Measurements from ENCODE around the gene COX6A1. TPM values are rescaled to one million over a fixed set of nuclear protein-coding genes. Genes with fewer than 3 reads are reported as not detected.

Gene COX6A1
- total RNA-seq, 1 donor: 215 TPM

DNA sequence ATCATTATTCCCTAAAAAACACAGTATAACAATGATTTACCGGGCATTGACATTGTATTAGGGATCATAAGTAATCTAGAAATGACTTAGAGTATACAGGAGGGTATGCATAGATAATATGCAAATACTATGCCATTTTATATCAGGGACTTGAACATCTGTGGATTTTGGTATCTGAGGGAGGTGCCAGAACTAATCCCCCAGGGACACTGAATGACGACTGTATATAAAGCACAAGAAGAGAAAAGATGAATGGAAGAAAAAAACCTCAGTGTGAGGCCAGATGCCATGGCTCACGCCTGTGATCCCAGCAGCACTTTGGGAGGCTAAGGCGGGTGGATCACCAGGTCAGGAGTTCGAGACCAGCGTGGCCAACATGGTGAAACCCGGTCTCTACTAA is 25.5 kb upstream of the COX6A1 start:
- TF ChIP-seq, protein P1, sequence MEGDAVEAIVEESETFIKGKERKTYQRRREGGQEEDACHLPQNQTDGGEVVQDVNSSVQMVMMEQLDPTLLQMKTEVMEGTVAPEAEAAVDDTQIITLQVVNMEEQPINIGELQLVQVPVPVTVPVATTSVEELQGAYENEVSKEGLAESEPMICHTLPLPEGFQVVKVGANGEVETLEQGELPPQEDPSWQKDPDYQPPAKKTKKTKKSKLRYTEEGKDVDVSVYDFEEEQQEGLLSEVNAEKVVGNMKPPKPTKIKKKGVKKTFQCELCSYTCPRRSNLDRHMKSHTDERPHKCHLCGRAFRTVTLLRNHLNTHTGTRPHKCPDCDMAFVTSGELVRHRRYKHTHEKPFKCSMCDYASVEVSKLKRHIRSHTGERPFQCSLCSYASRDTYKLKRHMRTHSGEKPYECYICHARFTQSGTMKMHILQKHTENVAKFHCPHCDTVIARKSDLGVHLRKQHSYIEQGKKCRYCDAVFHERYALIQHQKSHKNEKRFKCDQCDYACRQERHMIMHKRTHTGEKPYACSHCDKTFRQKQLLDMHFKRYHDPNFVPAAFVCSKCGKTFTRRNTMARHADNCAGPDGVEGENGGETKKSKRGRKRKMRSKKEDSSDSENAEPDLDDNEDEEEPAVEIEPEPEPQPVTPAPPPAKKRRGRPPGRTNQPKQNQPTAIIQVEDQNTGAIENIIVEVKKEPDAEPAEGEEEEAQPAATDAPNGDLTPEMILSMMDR (IDR thresholded peaks at IDR 0.05; ENCODE audit: insufficient read depth, low read depth, low read length): no peak
- no peak for DNase-seq (ENCODE audit: low read depth)

DNA sequence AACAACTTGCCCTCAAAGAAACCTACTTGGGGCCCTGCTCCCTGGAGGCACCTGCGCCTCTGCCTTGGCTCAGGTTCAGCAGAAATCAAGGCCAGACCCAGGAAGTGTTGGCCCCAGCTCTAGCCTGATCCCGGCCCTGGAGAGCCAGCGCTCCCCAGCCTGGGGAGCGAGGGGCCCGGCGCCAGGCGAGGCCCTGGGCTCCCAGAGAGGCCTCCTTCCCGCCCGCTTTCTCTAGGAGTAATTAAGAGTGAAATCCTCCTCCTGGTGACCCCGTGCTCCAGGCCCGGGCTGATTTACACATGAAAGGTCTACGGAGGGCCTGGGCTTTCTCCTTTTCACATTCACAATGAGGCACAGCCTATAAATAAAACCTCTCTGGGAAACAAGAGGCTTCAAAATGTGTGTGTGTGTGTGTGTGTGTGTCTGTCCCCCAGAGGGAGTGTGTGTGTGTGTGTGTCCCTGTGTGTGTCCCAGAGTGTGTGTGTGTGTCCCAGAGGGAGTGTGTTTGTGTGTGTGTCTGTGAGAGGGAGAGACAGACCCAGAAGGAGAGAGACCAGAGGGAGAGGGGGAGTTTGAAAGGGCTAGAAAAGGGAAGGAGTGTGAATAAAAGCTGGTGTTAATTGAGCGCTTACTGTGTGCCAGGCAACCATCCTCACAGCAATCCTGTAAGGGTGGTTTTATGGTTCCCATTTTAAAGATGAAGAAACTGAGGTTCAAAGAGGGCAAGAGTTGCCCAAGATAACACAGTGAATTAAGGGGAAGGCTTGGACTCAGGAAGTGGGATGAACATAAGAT is 23.8 kb upstream of the COX6A1 start:
- TF ChIP-seq, protein P1 (IDR thresholded peaks at IDR 0.05; ENCODE audit: insufficient read depth, low read depth, low read length): no peak
- DNase-seq (ENCODE audit: low read depth): no peak
- H3K4me3 ChIP-seq (ENCODE audit: low read depth, low read length): no peak overlapping the region

More for the DNA sequence above, 25.5 kb upstream of the COX6A1 start:
- H3K4me3 ChIP-seq (ENCODE audit: low read depth, low read length): no peak overlapping the region

DNA sequence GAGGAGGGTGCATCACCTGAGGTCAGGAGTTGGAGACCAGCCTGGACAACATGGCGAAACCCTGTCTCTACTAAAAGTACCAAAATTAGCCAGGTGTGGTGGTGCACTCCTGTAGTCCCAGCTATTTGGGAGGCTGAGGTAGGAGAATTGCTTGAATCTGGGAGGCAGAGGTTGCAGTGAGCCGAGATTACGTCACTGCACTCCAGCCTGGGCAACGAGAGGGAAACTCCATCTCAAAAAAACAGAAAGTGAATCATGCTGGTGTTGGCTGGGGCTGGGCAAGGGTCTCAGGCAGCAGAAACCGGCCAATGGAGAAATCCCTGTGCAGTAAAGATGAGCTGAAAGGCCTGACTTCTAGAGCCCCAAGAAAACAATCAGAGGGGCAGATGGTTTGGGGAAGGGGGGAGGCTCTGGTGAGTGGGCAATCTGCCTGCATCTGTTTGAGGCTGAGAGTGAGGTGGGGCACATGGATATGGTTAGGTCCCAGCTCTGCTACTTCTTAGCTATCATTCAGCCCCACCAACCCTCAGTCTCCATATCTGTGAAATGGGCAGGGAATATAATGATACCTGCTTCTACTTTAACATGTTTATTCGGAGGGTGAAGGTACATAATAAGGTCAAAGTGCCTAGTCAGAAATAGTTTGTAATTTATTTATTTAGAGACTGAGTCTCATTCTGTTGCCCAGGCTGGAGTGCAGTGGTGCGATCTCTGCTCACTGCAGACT is 21.3 kb upstream of the COX6A1 start:
- TF ChIP-seq, protein P1 (IDR thresholded peaks at IDR 0.05; ENCODE audit: insufficient read depth, low read depth, low read length): no peak
- H3K4me3 ChIP-seq (ENCODE audit: low read depth, low read length): no peak overlapping the region
- DNase-seq (ENCODE audit: low read depth): no peak

DNA sequence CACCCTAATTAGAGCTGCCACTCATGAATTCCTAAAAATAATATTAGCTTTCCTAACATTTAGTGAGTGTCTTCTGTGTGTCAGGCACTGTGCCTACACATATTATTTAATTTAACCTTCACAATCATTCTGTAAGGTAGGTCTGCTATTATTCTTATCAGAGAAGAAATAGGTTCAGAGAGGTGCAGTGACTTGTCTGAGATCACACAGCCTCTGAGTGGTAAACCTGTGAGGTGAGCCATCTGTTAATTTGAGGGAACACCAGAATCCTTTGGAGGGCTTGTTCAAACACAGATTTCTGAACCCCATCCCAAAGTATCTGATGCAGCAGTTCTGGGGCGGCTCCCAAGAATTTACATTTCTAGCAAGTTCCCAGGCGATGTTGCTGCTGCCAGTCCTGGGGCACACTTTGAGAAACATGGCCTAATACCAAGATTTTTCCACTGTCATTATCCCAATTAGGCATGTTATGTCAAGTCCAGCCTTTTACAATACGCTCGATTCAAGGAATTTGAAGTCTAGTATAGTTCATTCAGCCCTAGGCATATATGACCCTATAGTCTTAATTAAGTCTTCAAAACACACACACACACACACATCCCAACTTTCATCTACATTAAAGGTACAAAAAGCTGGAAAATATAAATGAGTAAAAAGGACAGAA is 19.9 kb upstream of the COX6A1 start:
- TF ChIP-seq, protein P1 (IDR thresholded peaks at IDR 0.05; ENCODE audit: insufficient read depth, low read depth, low read length): no peak
- H3K4me3 ChIP-seq (ENCODE audit: low read depth, low read length): no peak overlapping the region

DNA sequence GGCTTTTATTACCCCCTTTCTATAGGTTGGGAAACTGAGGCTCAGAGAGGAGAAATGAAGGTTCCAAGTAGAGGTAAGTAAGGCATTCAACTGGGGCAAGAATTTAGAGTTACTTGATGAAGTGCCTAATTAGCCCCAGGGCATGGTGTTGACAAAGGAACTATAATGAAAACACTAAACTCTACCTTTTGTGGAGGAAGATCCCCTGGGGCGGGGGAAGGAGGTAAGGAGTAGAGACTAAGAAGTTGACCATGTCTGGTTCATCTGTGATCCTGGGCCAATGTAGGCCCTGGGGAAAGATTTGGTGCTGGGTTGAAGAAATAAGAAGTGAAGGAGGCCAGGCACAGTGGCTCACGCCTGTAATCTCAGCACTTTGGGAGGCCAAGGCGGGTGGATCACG is 16.2 kb upstream of the COX6A1 start:
- H3K4me3 ChIP-seq (ENCODE audit: low read depth, low read length): no peak overlapping the region
- TF ChIP-seq, protein P1 (IDR thresholded peaks at IDR 0.05; ENCODE audit: insufficient read depth, low read depth, low read length): no peak
- DNase-seq (ENCODE audit: low read depth): no peak

More for the DNA sequence above, 19.9 kb upstream of the COX6A1 start:
- DNase-seq (ENCODE audit: low read depth): no peak

DNA sequence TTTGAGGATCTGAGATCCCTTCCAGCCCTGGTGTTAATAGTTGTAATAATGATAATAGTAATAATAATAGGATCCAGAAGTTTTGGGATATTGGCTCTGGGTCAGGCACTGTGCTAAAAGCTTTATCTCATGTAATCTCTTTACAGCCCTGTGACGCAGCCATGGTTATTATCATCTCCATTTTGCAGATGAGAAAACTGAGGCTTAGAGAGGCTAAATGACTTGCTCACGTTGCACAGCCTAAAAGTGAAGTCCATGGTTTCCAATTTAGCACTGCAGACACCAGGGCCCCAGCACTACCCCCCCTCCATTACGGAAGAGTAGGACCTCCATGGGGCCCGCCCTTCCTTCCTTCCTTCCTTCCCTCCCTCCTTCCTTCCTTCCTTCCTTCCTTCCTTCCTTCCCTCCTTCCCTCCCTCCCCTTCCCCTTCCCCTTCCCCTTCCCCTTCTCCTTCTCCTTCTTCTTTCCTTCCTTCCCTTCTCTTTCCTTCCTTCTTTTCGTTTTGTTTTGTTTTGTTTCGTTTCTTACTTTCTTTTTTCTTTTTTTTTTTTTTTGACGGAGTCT is 14.9 kb upstream of the COX6A1 start:
- TF ChIP-seq, protein P1 (IDR thresholded peaks at IDR 0.05; ENCODE audit: insufficient read depth, low read depth, low read length): no peak
- no peak overlapping the region for H3K4me3 ChIP-seq (ENCODE audit: low read depth, low read length)
- DNase-seq (ENCODE audit: low read depth): no peak

Data from fibroblast of villous mesenchyme (primary cell).